Measurements from ENCODE around the gene DPY19L3.

DNA sequence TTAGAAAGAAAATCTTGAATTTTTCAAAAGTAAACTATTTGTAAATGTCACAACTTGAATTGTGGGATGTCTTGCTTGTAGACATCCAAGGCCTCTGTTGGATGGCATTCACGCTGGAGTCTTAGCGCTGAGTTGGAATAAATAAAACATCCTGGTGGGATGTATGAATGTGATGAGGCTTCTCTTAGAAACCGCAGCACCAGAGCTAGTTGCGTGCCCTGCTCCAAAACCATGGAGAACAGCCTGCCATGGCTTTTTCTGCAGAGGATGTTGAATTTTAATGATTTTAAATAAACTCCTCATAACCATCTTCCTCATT lies 70.4 kb downstream of the DPY19L3 start:
- TF ChIP-seq, protein P1, sequence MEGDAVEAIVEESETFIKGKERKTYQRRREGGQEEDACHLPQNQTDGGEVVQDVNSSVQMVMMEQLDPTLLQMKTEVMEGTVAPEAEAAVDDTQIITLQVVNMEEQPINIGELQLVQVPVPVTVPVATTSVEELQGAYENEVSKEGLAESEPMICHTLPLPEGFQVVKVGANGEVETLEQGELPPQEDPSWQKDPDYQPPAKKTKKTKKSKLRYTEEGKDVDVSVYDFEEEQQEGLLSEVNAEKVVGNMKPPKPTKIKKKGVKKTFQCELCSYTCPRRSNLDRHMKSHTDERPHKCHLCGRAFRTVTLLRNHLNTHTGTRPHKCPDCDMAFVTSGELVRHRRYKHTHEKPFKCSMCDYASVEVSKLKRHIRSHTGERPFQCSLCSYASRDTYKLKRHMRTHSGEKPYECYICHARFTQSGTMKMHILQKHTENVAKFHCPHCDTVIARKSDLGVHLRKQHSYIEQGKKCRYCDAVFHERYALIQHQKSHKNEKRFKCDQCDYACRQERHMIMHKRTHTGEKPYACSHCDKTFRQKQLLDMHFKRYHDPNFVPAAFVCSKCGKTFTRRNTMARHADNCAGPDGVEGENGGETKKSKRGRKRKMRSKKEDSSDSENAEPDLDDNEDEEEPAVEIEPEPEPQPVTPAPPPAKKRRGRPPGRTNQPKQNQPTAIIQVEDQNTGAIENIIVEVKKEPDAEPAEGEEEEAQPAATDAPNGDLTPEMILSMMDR (IDR thresholded peaks at IDR 0.05; ENCODE audit: low read depth, low read length): no peak
- no peak for TF ChIP-seq EZH2phosphoT487 (IDR thresholded peaks at IDR 0.05; ENCODE audit: low read depth)

Measured in OCI-LY3 (cell line).